Mesothelial cell of epicardium (in vitro differentiated cells): Measurements from ENCODE around the gene SMPD3. TPM values are rescaled to one million over a fixed set of nuclear protein-coding genes. Genes with fewer than 3 reads are reported as not detected.

Experiments used
- DNase-seq, 2 experiments: peaks; one replicate each; pipeline ENCODE4 v3.0.0; 2021; ENCODE audit warnings: low spot score in 2 of 2; ENCODE audit not compliant: unreplicated experiment in 2 of 2
- H3K27ac Mint-ChIP-seq: 2 replicates; pipeline ENCODE4 v1.8.0; 2021; ENCODE audit warnings: mixed read lengths
- H3K27me3 Mint-ChIP-seq: 2 replicates; pipeline ENCODE4 v1.8.0; 2021; ENCODE audit warnings: low read depth, mixed read lengths
- H3K36me3 Mint-ChIP-seq: 2 replicates; pipeline ENCODE4 v1.8.0; 2021; ENCODE audit warnings: mixed read lengths
- H3K4me1 Mint-ChIP-seq: 2 replicates; pipeline ENCODE4 v1.8.0; 2021; ENCODE audit warnings: mixed read lengths
- H3K4me3 Mint-ChIP-seq: 2 replicates; pipeline ENCODE4 v1.8.0; 2021; ENCODE audit warnings: mild to moderate bottlenecking, moderate library complexity, mixed read lengths
- H3K9me3 Mint-ChIP-seq: 2 replicates; pipeline ENCODE4 v1.8.0; 2021; ENCODE audit warnings: mixed read lengths
- CTCF ChIP-seq: fragments of 200-600 bp; sonication (generic); IDR thresholded peaks from one replicate; pipeline ENCODE4 v1.5.0; 2021; ENCODE audit warnings: antibody characterized with exemption; ENCODE audit not compliant: unreplicated experiment
- total RNA-seq: library from RNA; stranded (reverse); gene quantifications from 3 replicates; pipeline ENCODE4 v1.2.1, GENCODE V29; 2021

Gene SMPD3
- total RNA-seq, 1 donor from 2014 or later = 0.20 TPM

GRCh38 chr16:68362947-68363657 lies 85.2 kb downstream of the SMPD3 start:
- no peaks in the 10 kb centered on the region for H3K9me3 Mint-ChIP-seq
- no peak overlapping the region for H3K27ac Mint-ChIP-seq
- peaks cover 4% of the 10 kb centered on the region for H3K36me3 Mint-ChIP-seq
- no peaks in the 10 kb centered on the region for H3K27me3 Mint-ChIP-seq
- H3K4me3 Mint-ChIP-seq = no peak overlapping the region
- H3K4me1 Mint-ChIP-seq = peaks cover 20% of the 10 kb centered on the region
- no peak for DNase-seq
- no peak for TF ChIP-seq CTCF

- no peaks in the 10 kb centered on the region for H3K27me3 Mint-ChIP-seq
- peaks cover 17% of the 10 kb centered on the region for H3K4me1 Mint-ChIP-seq
- no peak overlapping the region for H3K27ac Mint-ChIP-seq
- H3K36me3 Mint-ChIP-seq = peaks cover 4% of the 10 kb centered on the region
- no peaks in the 10 kb centered on the region for H3K9me3 Mint-ChIP-seq
- no peak for DNase-seq
- no peak overlapping the region for H3K4me3 Mint-ChIP-seq
- no peak for TF ChIP-seq CTCF
Observed at GRCh38 chr16:68362262-68362913, 85.9 kb downstream of the SMPD3 start.

- Mint-ChIP-seq H3K9me3 (no peaks in the 10 kb centered on the region), H3K36me3 (peaks cover 4% of the 10 kb centered on the region), H3K27me3 (no peaks in the 10 kb centered on the region), H3K4me1 (peaks cover 17% of the 10 kb centered on the region), H3K4me3 (no peak overlapping the region), H3K27ac (no peak overlapping the region)
- no peak for DNase-seq
- TF ChIP-seq CTCF = no peak
Observed at GRCh38 chr16:68361485-68361884, 86.8 kb downstream of the SMPD3 start.

- peaks cover 17% of the 10 kb centered on the region for H3K4me1 Mint-ChIP-seq
- H3K27me3 Mint-ChIP-seq = no peaks in the 10 kb centered on the region
- TF ChIP-seq CTCF = no peak
- no peak overlapping the region for H3K4me3 Mint-ChIP-seq
- no peak overlapping the region for H3K27ac Mint-ChIP-seq
- no peak for DNase-seq
- peaks cover 4% of the 10 kb centered on the region for H3K36me3 Mint-ChIP-seq
- H3K9me3 Mint-ChIP-seq = no peaks in the 10 kb centered on the region
Observed at GRCh38 chr16:68360956-68361355, 87.4 kb downstream of the SMPD3 start.

GRCh38 chr16:68360547-68360946 lies 87.8 kb downstream of the SMPD3 start:
- H3K36me3 Mint-ChIP-seq = peaks cover 4% of the 10 kb centered on the region
- H3K9me3 Mint-ChIP-seq = no peaks in the 10 kb centered on the region
- TF ChIP-seq CTCF = no peak
- H3K4me3 Mint-ChIP-seq = no peak overlapping the region
- peaks cover 17% of the 10 kb centered on the region for H3K4me1 Mint-ChIP-seq
- H3K27ac Mint-ChIP-seq = no peak overlapping the region
- no peaks in the 10 kb centered on the region for H3K27me3 Mint-ChIP-seq
- DNase-seq = no peak
